ENCODE measurements around the gene CAPN9. TPM values are rescaled to one million over a fixed set of nuclear protein-coding genes. Genes with fewer than 3 reads are reported as not detected.

Gene CAPN9
- total RNA-seq, 4 donors from 2014 or later = not detected

- no peak for TF ChIP-seq CTCF (IDR thresholded peaks at IDR 0.05; ENCODE audit: low read depth)
Measured at GRCh38 chr1:230746617-230747016, 571 bp upstream of the CAPN9 start.

- TF ChIP-seq CTCF (IDR thresholded peaks at IDR 0.05; ENCODE audit: low read depth) = no peak
Measured at GRCh38 chr1:230747890-230748800, 957 bp downstream of the CAPN9 start.

GRCh38 chr1:230749150-230749549 lies 2.0 kb downstream of the CAPN9 start:
- TF ChIP-seq CTCF (IDR thresholded peaks at IDR 0.05; ENCODE audit: low read depth) = no peak

GRCh38 chr1:230749635-230750034 lies 2.4 kb downstream of the CAPN9 start:
- no peak for TF ChIP-seq CTCF (IDR thresholded peaks at IDR 0.05; ENCODE audit: low read depth)

- TF ChIP-seq CTCF (IDR thresholded peaks at IDR 0.05; ENCODE audit: low read depth) = no peak
Measured at GRCh38 chr1:230750576-230750975, 3.4 kb downstream of the CAPN9 start.

GRCh38 chr1:230750986-230751625 lies 3.9 kb downstream of the CAPN9 start:
- no peak for TF ChIP-seq CTCF (IDR thresholded peaks at IDR 0.05; ENCODE audit: low read depth)

GRCh38 chr1:230752407-230752806 lies 5.2 kb downstream of the CAPN9 start:
- no peak for TF ChIP-seq CTCF (IDR thresholded peaks at IDR 0.05; ENCODE audit: low read depth)

Measured in subcutaneous adipose tissue (tissue), 4 donors.